Neural progenitor cell (in vitro differentiated cells): ENCODE measurements around the gene SPATA13. TPM values are rescaled to one million over a fixed set of nuclear protein-coding genes. Genes with fewer than 3 reads are reported as not detected.

Experiments used
- DNase-seq: peaks from one replicate; pipeline ENCODE4 v3.0.0-alpha.2; 2016; ENCODE audit warnings: low spot score
- H2AFZ ChIP-seq: fragments of 200-600 bp; sonication (generic); replicated peaks from 2 replicates; pipeline ENCODE4 v1.6.1; 2016; ENCODE audit warnings: antibody characterized with exemption
- H3F3A ChIP-seq: fragments of 200-600 bp; sonication (generic); 2 replicates; pipeline ENCODE4 v1.6.1; 2016; ENCODE audit warnings: antibody characterized with exemption, low read depth
- H3K27ac ChIP-seq: fragments of 200-600 bp; sonication (generic); 2 replicates; pipeline ENCODE4 v1.5.1; 2016; ENCODE audit warnings: mild to moderate bottlenecking
- H3K27me3 ChIP-seq: fragments of 200-600 bp; sonication (generic); 2 replicates; pipeline ENCODE4 v1.6.1; 2016; ENCODE audit warnings: mild to moderate bottlenecking, moderate library complexity
- H3K36me3 ChIP-seq: fragments of 200-600 bp; sonication (generic); 2 replicates; pipeline ENCODE4 v1.5.1; 2016
- H3K4me1 ChIP-seq: fragments of 200-600 bp; sonication (generic); 2 replicates; pipeline ENCODE4 v1.6.1; 2016; ENCODE audit warnings: mixed run types
- H3K4me2 ChIP-seq: fragments of 200-600 bp; sonication (generic); 2 replicates; pipeline ENCODE4 v1.6.1; 2016
- H3K4me3 ChIP-seq: fragments of 200-600 bp; sonication (generic); 2 replicates; pipeline ENCODE4 v1.5.1; 2016
- H3K79me2 ChIP-seq: fragments of 200-600 bp; sonication (generic); 2 replicates; pipeline ENCODE4 v1.6.1; 2016; ENCODE audit warnings: low read depth
- H3K9ac ChIP-seq: fragments of 200-600 bp; sonication (generic); 2 replicates; pipeline ENCODE4 v1.6.1; 2016
- H3K9me3 ChIP-seq: fragments of 200-600 bp; sonication (generic); 2 replicates; pipeline ENCODE4 v1.5.1; 2016; ENCODE audit warnings: low read depth
- H4K20me1 ChIP-seq: fragments of 200-600 bp; sonication (generic); 2 replicates; pipeline ENCODE4 v1.6.1; 2016; ENCODE audit warnings: low read depth
- H3K27ac Mint-ChIP-seq: 3 replicates; pipeline ENCODE4 v1.8.0; 2021; ENCODE audit warnings: mixed read lengths
- H3K27me3 Mint-ChIP-seq: 2 replicates; pipeline ENCODE4 v1.8.0; 2022; ENCODE audit warnings: low read depth, mild to moderate bottlenecking, inconsistent platforms, moderate library complexity, mixed read lengths; ENCODE audit not compliant: insufficient read depth
- H3K36me3 Mint-ChIP-seq: 3 replicates; pipeline ENCODE4 v1.8.0; 2021; ENCODE audit warnings: mixed read lengths
- H3K4me1 Mint-ChIP-seq: 3 replicates; pipeline ENCODE4 v1.8.0; 2021; ENCODE audit warnings: mixed read lengths
- H3K4me3 Mint-ChIP-seq: 3 replicates; pipeline ENCODE4 v1.8.0; 2021; ENCODE audit warnings: mild to moderate bottlenecking, moderate library complexity, mixed read lengths
- H3K9me3 Mint-ChIP-seq: 3 replicates; pipeline ENCODE4 v1.8.0; 2020; ENCODE audit warnings: mixed read lengths
- EZH2 ChIP-seq: fragments of 200-600 bp; sonication (generic); IDR thresholded peaks from 2 replicates; pipeline ENCODE4 v1.6.1; 2017; ENCODE audit warnings: antibody characterized with exemption, mild to moderate bottlenecking, moderate library complexity
- EZH2phosphoT487 ChIP-seq: fragments of 200-600 bp; sonication (generic); IDR thresholded peaks from 2 replicates; pipeline ENCODE4 v1.6.1; 2017; ENCODE audit warnings: antibody characterized with exemption
- total RNA-seq: library from RNA; depleted of rRNA; stranded (reverse); fragments of >200 nt; gene quantifications from 2 replicates; pipeline ENCODE4 v1.2.3, GENCODE V29; 2015; ENCODE audit warnings: low replicate concordance
- TF ChIP-seq, protein P1 (sequence below): fragments of 200-600 bp; sonication (generic); IDR thresholded peaks from 2 replicates; pipeline ENCODE4 v1.5.1; 2017; ENCODE audit warnings: antibody characterized with exemption, mild to moderate bottlenecking

Gene SPATA13
- total RNA-seq, 1 donor from 2014 or later = 15.9 TPM

GRCh38 chr13:24232474-24232873 lies 72.0 kb downstream of the SPATA13 start:
- H3K27me3 ChIP-seq = no peaks in the 10 kb centered on the region
- no peak overlapping the region for H3K4me3 ChIP-seq
- Mint-ChIP-seq H3K4me1 (peaks cover 23% of the 10 kb centered on the region), H3K27me3 (peaks cover 2% of the 10 kb centered on the region), H3K9me3 (no peaks in the 10 kb centered on the region), H3K4me3 (no peak overlapping the region), H3K27ac (no peak overlapping the region), H3K36me3 (peaks cover 8% of the 10 kb centered on the region)
- no peak overlapping the region for H2AFZ ChIP-seq
- H3K79me2 ChIP-seq = no peaks in the 10 kb centered on the region
- no peak for DNase-seq
- H3K9me3 ChIP-seq = no peaks in the 10 kb centered on the region
- H4K20me1 ChIP-seq = no peaks in the 10 kb centered on the region
- H3K4me2 ChIP-seq = no peak overlapping the region
- TF ChIP-seq EZH2 (no peak), EZH2phosphoT487 (no peak)
- TF ChIP-seq, protein P1, sequence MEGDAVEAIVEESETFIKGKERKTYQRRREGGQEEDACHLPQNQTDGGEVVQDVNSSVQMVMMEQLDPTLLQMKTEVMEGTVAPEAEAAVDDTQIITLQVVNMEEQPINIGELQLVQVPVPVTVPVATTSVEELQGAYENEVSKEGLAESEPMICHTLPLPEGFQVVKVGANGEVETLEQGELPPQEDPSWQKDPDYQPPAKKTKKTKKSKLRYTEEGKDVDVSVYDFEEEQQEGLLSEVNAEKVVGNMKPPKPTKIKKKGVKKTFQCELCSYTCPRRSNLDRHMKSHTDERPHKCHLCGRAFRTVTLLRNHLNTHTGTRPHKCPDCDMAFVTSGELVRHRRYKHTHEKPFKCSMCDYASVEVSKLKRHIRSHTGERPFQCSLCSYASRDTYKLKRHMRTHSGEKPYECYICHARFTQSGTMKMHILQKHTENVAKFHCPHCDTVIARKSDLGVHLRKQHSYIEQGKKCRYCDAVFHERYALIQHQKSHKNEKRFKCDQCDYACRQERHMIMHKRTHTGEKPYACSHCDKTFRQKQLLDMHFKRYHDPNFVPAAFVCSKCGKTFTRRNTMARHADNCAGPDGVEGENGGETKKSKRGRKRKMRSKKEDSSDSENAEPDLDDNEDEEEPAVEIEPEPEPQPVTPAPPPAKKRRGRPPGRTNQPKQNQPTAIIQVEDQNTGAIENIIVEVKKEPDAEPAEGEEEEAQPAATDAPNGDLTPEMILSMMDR = no peak
- H3K9ac ChIP-seq = no peak overlapping the region
- no peaks in the 10 kb centered on the region for H3F3A ChIP-seq
- no peaks in the 10 kb centered on the region for H3K36me3 ChIP-seq
- H3K27ac ChIP-seq = no peak overlapping the region
- H3K4me1 ChIP-seq = peaks cover 8% of the 10 kb centered on the region

DNA sequence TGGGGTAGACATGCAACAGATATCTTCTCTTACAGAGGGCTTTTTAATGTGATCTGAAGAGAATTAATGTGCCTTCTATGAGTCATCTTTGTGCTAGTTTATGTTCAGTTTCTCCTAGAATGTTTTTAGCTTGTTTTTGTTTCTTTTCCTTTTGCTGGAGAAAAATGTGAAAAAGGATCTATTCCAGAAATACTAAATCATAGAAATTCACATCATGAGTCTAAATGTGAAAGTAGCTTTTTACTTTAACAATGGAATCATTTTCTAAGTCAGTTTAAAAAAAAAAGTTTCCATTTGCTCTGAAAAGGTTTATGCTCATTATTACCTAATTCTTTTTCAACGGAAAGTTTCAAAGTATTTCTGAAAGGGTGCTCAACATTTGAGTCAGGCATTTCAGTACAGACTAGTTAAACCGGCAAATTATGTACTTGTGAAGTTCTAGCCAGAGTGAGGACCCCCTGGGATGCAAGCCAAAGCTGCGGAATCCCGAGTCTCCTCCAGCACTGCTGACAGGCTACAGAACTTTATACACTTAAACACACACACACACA lies 72.9 kb downstream of the SPATA13 start:
- H3K79me2 ChIP-seq = no peaks in the 10 kb centered on the region
- peak; percentile 68 for DNase-seq

GRCh38 chr13:24234200-24234915 lies 73.8 kb downstream of the SPATA13 start:
- no peaks in the 10 kb centered on the region for H3K27me3 Mint-ChIP-seq
- Histone ChIP-seq H3F3A (no peaks in the 10 kb centered on the region), H2AFZ (no peak overlapping the region), H4K20me1 (no peaks in the 10 kb centered on the region), H3K4me3 (no peak overlapping the region), H3K4me2 (no peak overlapping the region), H3K27ac (no peak overlapping the region), H3K9me3 (no peaks in the 10 kb centered on the region), H3K4me1 (peaks cover 8% of the 10 kb centered on the region), H3K79me2 (no peaks in the 10 kb centered on the region), H3K27me3 (no peaks in the 10 kb centered on the region), H3K9ac (no peak overlapping the region), H3K36me3 (no peaks in the 10 kb centered on the region)
- no peak for DNase-seq
- TF ChIP-seq EZH2 (no peak), EZH2phosphoT487 (no peak)
- TF ChIP-seq, protein P1 = no peak
- H3K36me3 Mint-ChIP-seq = peaks cover 8% of the 10 kb centered on the region
- no peaks in the 10 kb centered on the region for H3K9me3 Mint-ChIP-seq
- peaks cover 23% of the 10 kb centered on the region for H3K4me1 Mint-ChIP-seq
- H3K27ac Mint-ChIP-seq = no peak overlapping the region
- no peak overlapping the region for H3K4me3 Mint-ChIP-seq

More for the DNA sequence above, 72.9 kb downstream of the SPATA13 start:
- Histone ChIP-seq H3F3A (no peaks in the 10 kb centered on the region), H2AFZ (no peak overlapping the region), H4K20me1 (no peaks in the 10 kb centered on the region), H3K9ac (no peak overlapping the region), H3K27ac (no peak overlapping the region), H3K27me3 (no peaks in the 10 kb centered on the region), H3K4me1 (peaks cover 8% of the 10 kb centered on the region), H3K9me3 (no peaks in the 10 kb centered on the region), H3K4me3 (no peak overlapping the region), H3K4me2 (peak overlapping the region; percentile 6), H3K36me3 (no peaks in the 10 kb centered on the region)
- peaks cover 23% of the 10 kb centered on the region for H3K4me1 Mint-ChIP-seq
- peaks cover 2% of the 10 kb centered on the region for H3K27me3 Mint-ChIP-seq
- H3K27ac Mint-ChIP-seq = no peak overlapping the region
- no peaks in the 10 kb centered on the region for H3K9me3 Mint-ChIP-seq
- TF ChIP-seq EZH2phosphoT487 = no peak
- no peak for TF ChIP-seq EZH2
- TF ChIP-seq, protein P1 = no peak
- H3K36me3 Mint-ChIP-seq = peaks cover 8% of the 10 kb centered on the region
- H3K4me3 Mint-ChIP-seq = no peak overlapping the region
